Endothelial cell (in vitro differentiated cells): ENCODE results near the gene LNP1. TPM values are rescaled to one million over a fixed set of nuclear protein-coding genes. Genes with fewer than 3 reads are reported as not detected.

Experiments
- DNase-seq: peaks from one replicate; pipeline ENCODE4 v3.0.0; 2021; ENCODE audit warnings: low spot score
- H3K27ac Mint-ChIP-seq: one replicate; pipeline ENCODE4 v1.8.0; 2021; ENCODE audit warnings: mixed read lengths, inconsistent platforms; ENCODE audit not compliant: unreplicated experiment
- H3K27me3 Mint-ChIP-seq: one replicate; pipeline ENCODE4 v1.8.0; 2021; ENCODE audit warnings: mild to moderate bottlenecking, moderate library complexity, mixed read lengths, inconsistent platforms; ENCODE audit not compliant: unreplicated experiment
- H3K36me3 Mint-ChIP-seq: one replicate; pipeline ENCODE4 v1.8.0; 2021; ENCODE audit warnings: mild to moderate bottlenecking, low read depth, mixed read lengths, inconsistent platforms; ENCODE audit not compliant: unreplicated experiment
- H3K4me1 Mint-ChIP-seq: one replicate; pipeline ENCODE4 v1.8.0; 2021; ENCODE audit warnings: mild to moderate bottlenecking, mixed read lengths, inconsistent platforms; ENCODE audit not compliant: unreplicated experiment
- H3K4me3 Mint-ChIP-seq: one replicate; pipeline ENCODE4 v1.8.0; 2021; ENCODE audit warnings: mild to moderate bottlenecking, mixed read lengths, inconsistent platforms; ENCODE audit not compliant: unreplicated experiment
- H3K9me3 Mint-ChIP-seq: one replicate; pipeline ENCODE4 v1.8.0; 2021; ENCODE audit warnings: mixed read lengths, inconsistent platforms; ENCODE audit not compliant: unreplicated experiment
- CTCF ChIP-seq: fragments of 200-600 bp; sonication (generic); IDR thresholded peaks from one replicate; pipeline ENCODE4 v1.5.0; 2021; ENCODE audit warnings: antibody characterized with exemption; ENCODE audit not compliant: unreplicated experiment
- total RNA-seq: library from RNA; stranded (reverse); fragmentation: NEBNext Ultra II Directional; extraction: Animal tissue kit (Norgen Biotek cat#: 25700); gene quantifications from one replicate; pipeline ENCODE4 v1.2.1, GENCODE V29; 2021; ENCODE audit not compliant: unreplicated experiment

LNP1 gene
- total RNA-seq, 1 donor from 2014 or later: 0.67 TPM

- no peaks in the 10 kb centered on the region for H3K4me1 Mint-ChIP-seq
- H3K4me3 Mint-ChIP-seq: no peak overlapping the region
- no peak for DNase-seq
- no peak for TF ChIP-seq CTCF
- no peaks in the 10 kb centered on the region for H3K9me3 Mint-ChIP-seq
- H3K36me3 Mint-ChIP-seq: peaks cover 18% of the 10 kb centered on the region
- peaks cover 1% of the 10 kb centered on the region for H3K27me3 Mint-ChIP-seq
- no peak overlapping the region for H3K27ac Mint-ChIP-seq
Measured at GRCh38 chr3:100386437-100387074, 14.8 kb upstream of the LNP1 start.

GRCh38 chr3:100389025-100389424 lies 12.3 kb upstream of the LNP1 start:
- peaks cover 1% of the 10 kb centered on the region for H3K27me3 Mint-ChIP-seq

GRCh38 chr3:100395679-100396431 lies 5.5 kb upstream of the LNP1 start:
- Mint-ChIP-seq H3K27me3 (peaks cover 8% of the 10 kb centered on the region), H3K4me3 (no peak overlapping the region), H3K4me1 (peaks cover 17% of the 10 kb centered on the region), H3K36me3 (no peaks in the 10 kb centered on the region), H3K27ac (no peak overlapping the region), H3K9me3 (no peaks in the 10 kb centered on the region)
- TF ChIP-seq CTCF: no peak
- no peak for DNase-seq

More at GRCh38 chr3:100389025-100389424, 12.3 kb upstream of the LNP1 start:
- Mint-ChIP-seq H3K4me1 (peaks cover 5% of the 10 kb centered on the region), H3K36me3 (peaks cover 18% of the 10 kb centered on the region), H3K27ac (no peak overlapping the region), H3K9me3 (no peaks in the 10 kb centered on the region), H3K4me3 (no peak overlapping the region)
- no peak for DNase-seq
- no peak for TF ChIP-seq CTCF

- Mint-ChIP-seq H3K27me3 (peaks cover 15% of the 10 kb centered on the region), H3K27ac (no peak overlapping the region), H3K36me3 (no peaks in the 10 kb centered on the region), H3K9me3 (no peaks in the 10 kb centered on the region), H3K4me3 (no peak overlapping the region), H3K4me1 (peaks cover 17% of the 10 kb centered on the region)
- no peak for TF ChIP-seq CTCF
- DNase-seq: no peak
Measured at GRCh38 chr3:100396967-100397366, 4.4 kb upstream of the LNP1 start.
